Ovary (tissue), 9 donors: ENCODE measurements around the gene EIF4G2. TPM values are rescaled to one million over a fixed set of nuclear protein-coding genes. Genes with fewer than 3 reads are reported as not detected.

ENCODE experiments used
- DNase-seq, 5 donors: peaks; one replicate each; pipeline ENCODE4 v3.0.0-alpha.2; 2019 to 2020
- H3K27ac ChIP-seq, 2 donors: fragments of 200-600 bp; one replicate each; pipeline versions ENCODE4 v1.5.1 to v1.8.0; 2019 to 2022
- H3K27me3 ChIP-seq: fragments of 200-600 bp; one replicate; pipeline ENCODE4 v1.8.0; 2022
- H3K36me3 ChIP-seq: fragments of 200-600 bp; sonication (generic); one replicate; pipeline ENCODE4 v1.5.1; 2019
- H3K4me1 ChIP-seq: one replicate; pipeline ENCODE4 v1.8.1; 2013; ENCODE audit warnings: mild to moderate bottlenecking, moderate library complexity; ENCODE audit not compliant: insufficient read depth
- H3K4me3 ChIP-seq: fragments of 200-600 bp; sonication (generic); one replicate; pipeline ENCODE4 v1.5.1; 2017
- H3K9me3 ChIP-seq, 2 donors: fragments of 200-600 bp in 1 of 2; sonication (generic) in 1 of 2; one replicate each; pipeline versions ENCODE4 v1.5.1 to v1.8.1; 2013 to 2019; ENCODE audit warnings: mild to moderate bottlenecking in 1 of 2, moderate library complexity in 1 of 2
- CTCF ChIP-seq, 3 donors: fragments of 450-650 bp in 2 of 3; fragments of 200-600 bp in 1 of 3; IDR thresholded peaks; one replicate each; pipeline versions ENCODE4 v1.5.1 to v1.8.0; 2016 to 2022; ENCODE audit warnings: antibody characterized with exemption in 3 of 3, mild to moderate bottlenecking in 1 of 3
- EP300 ChIP-seq: sonication (generic); formaldehyde crosslinking; IDR thresholded peaks from one replicate; pipeline ENCODE4 v1.6.1; 2017; ENCODE audit warnings: antibody characterized with exemption
- POLR2A ChIP-seq: fragments of 450-650 bp; IDR thresholded peaks from one replicate; pipeline ENCODE4 v1.6.1; 2017; ENCODE audit warnings: antibody characterized with exemption, mild to moderate bottlenecking, moderate library complexity
- WGBS, 3 donors: extraction: QIAGEN DNeasy Blood & Tissue Kit in 1 of 3; methylation state at CpG; one replicate each; pipeline versions ENCODE4 v1.1.5 to v1.1.7; 2013 to 2017; 5-methylcytosine and 5-hydroxymethylcytosine counted together
- intact Hi-C, 4 donors: fragments of 100-400 bp; cut with DNase I; formaldehyde crosslinking; loops; one replicate each; pipeline versions ENCODE4 v1.11.0 to v1.15.1; 2022 to 2023
- polyA plus RNA-seq, 2 donors: library from polyadenylated mRNA; stranded (reverse); fragments of 200-250 nt in 1 of 2; fragments of 350-450 nt in 1 of 2; fragmentation: Illumina TruSeq in 1 of 2; extraction: RNeasy Lipid Tissue Mini Kit (QIAGEN cat#74804) in 1 of 2; gene quantifications; one replicate each; pipeline ENCODE4 v1.2.3, GENCODE V29; 2013 to 2014
- total RNA-seq, 7 donors: library from RNA; depleted of rRNA in 2 of 7; stranded (reverse); fragments of >200 nt in 2 of 7; fragmentation: NEBNext Ultra II Directional in 3 of 7; extraction: Animal tissue kit (Norgen Biotek cat#: 25700) in 3 of 7; gene quantifications; one replicate each; pipeline versions ENCODE4 v1.1.0 to v1.2.4, GENCODE V29; 2016 to 2023
- donor health status: DM: no; HTN: no; CAD: no; lungs with moderate emphysema.
- donor health status: DM: no; HTN: no; CAD: no.
- donor health status: Bipolar disorder and iron deficiency.
- donor health status: DM: yes; HTN: yes; CAD: no.
- donor health status: DM: no; HTN: no; CAD: no.
- donor health status: DM: yes; HTN: yes; CAD: no.

EIF4G2 gene
- total and polyA plus RNA-seq, 9 donors: 206 to 761 (median 582) TPM

DNA sequence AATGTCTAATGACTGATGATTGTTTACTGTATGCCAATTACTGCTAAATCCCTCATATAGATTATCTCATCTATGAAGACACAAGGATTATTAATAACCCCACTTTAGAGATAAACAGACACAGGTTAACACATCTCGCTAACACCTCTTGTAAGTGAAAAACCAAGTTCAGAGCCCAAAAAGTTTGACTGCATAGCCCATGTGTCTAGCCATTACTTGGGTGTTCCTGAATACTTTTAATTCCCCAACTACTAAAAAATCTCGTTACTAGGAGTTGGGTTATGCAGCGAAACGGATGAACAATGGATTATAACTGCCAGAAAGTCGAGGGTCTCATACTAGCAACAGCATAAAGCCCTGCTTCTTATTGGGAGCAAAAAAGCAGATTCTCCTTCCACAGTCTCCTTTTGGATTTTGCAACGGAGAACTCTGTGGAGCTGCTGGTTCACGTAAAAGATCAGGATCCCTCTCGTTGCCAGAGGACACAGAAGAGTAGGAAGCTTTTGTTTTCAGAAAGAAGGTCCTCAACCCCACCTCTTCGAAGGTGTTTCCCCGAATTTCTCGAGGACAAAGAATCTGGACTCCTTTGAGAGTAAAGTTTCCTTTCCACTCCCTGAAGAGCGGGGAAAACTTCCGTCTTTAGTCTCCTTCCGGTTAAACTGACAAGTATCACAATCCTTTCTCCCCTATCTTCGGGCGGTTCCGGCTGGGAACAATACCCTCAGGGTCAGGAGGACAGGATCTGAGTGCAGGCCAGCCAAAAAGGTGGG lies 48.1 kb upstream of the EIF4G2 start:
- DNase-seq: no peak
- 1 to 3% (median 2%) methylated on average over 17 of the region's 17 CpGs for WGBS, 3 donors

DNA sequence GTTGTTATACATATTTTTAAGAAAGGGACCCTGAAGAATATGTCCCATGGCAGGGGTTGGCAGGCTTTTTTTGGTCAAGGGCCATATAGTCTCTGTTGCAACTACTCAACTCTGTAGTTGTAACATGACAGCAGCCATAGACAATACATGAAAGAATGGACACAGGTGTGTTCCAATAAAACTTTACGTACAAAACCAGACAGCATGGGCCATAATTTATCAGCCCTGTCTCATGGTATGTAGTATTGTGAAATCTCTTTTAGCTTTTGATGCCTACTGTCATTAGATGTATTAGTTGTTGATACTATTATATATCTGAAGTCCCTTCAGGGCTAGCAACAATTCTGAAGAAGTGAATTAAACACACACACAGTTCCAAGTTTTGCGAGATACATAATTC lies 46.6 kb upstream of the EIF4G2 start:
- WGBS, 3 donors: 97 to 98% (median 97%) methylated on average over 2 of the region's 2 CpGs
- no peak for TF ChIP-seq EP300
- no peak for TF ChIP-seq POLR2A
- no peak for TF ChIP-seq CTCF (IDR thresholded peaks at IDR 0.05)
- Histone ChIP-seq H3K4me3 (no peak overlapping the region), H3K27ac (no peak overlapping the region), H3K27me3 (no peaks in the 10 kb centered on the region), H3K36me3 (no peaks in the 10 kb centered on the region), H3K9me3 (no peaks in the 10 kb centered on the region), H3K4me1 (peaks cover 1% of the 10 kb centered on the region)
- intact Hi-C loops: loop anchor here in 1 of 4 donors (10.0 kb wide), 1 partner anchor 50 kb away; the partner anchor contains the start of gene EIF4G2
- DNase-seq: no peak

More for the DNA sequence above, 48.1 kb upstream of the EIF4G2 start:
- H3K36me3 ChIP-seq: no peaks in the 10 kb centered on the region
- no peaks in the 10 kb centered on the region for H3K9me3 ChIP-seq
- intact Hi-C loops: loop anchor here in 1 of 4 donors (10.0 kb wide), 1 partner anchor 52 kb away; the partner anchor contains the start of gene EIF4G2
- H3K27ac ChIP-seq: peak overlapping the region; percentile 89 to 98
- H3K4me3 ChIP-seq: peak overlapping the region; percentile 74
- H3K4me1 ChIP-seq: peaks cover 1% of the 10 kb centered on the region
- TF ChIP-seq CTCF (IDR thresholded peaks at IDR 0.05) (no peak), EP300 (no peak), POLR2A (no peak)
- no peaks in the 10 kb centered on the region for H3K27me3 ChIP-seq

DNA sequence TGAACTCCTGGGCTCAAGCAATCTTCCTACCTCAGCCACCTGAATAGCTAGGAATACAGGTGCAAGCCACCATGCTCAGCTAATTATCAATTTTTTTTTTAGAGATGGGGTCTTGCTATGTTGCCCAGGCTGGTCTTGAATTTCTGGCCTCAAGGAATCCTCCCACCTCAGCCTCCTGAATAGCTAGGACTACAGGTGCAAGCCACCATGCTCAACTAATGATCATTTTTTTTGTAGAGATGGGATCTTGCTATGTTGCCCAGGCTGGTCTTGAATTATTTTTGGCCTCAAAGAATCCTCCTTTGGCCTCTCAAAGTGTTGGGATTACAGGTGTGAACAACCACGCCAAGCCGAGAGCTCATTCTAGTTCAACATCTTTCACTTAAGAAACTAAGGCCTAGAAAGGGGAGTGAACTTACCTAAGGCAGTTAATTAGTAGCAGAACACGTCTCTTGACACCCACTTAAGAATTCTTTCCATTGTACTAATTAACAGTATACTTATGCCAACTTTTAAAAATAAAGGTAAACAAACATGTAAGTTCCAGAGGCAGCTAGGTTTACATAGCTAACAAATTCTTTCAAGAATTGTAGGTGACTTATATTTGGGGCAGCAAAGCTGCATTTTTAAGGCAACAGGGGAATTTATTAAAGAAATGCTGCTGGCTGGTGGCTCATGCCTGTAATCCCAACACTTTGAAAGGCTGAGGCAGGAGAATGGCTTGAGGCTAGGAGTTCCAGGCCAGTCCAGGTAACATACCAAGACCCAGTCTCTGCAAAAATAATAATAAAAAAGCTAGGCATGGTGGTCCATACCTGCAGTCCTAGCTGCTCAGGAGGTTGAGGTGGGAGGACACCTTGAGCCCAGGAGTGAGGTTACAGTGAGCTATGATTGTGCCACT lies 39.5 kb upstream of the EIF4G2 start:
- H3K27ac ChIP-seq: no peak overlapping the region

More for the DNA sequence above, 39.5 kb upstream of the EIF4G2 start:
- Histone ChIP-seq H3K4me3 (no peak overlapping the region), H3K27me3 (no peaks in the 10 kb centered on the region), H3K9me3 (no peaks in the 10 kb centered on the region), H3K36me3 (no peaks in the 10 kb centered on the region), H3K4me1 (no peaks in the 10 kb centered on the region)
- TF ChIP-seq EP300 (no peak), CTCF (IDR thresholded peaks at IDR 0.05) (no peak), POLR2A (no peak)
- DNase-seq: no peak
- 75 to 84% (median 77%) methylated on average over 3 of the region's 3 CpGs for WGBS, 3 donors
- intact Hi-C loops: loop anchor here in 1 of 4 donors (5.0 to 10.0 kb wide), 2 partner anchors 41 to 77 kb away; partner anchors contain the start of gene EIF4G2
